Stimulated activated CD4-positive, alpha-beta T cell treated with anti-CD3 and anti-CD28 coated beads, Interleukin-15, amount 100 ng/mL, for 1 hour (primary cell): ENCODE results near the gene CCDC13.

Experiments
- DNase-seq, 2 donors: peaks; one replicate each; pipeline ENCODE4 v3.0.0-alpha.2; 2020; ENCODE audit warnings: low read depth in 1 of 2, low spot score in 1 of 2

Gene CCDC13

GRCh38 chr3:42735615-42736014, 37.4 kb downstream of the CCDC13 start:
- no peak for DNase-seq

- DNase-seq = no peak
Observed at GRCh38 chr3:42735019-42735418, 38.0 kb downstream of the CCDC13 start.

- DNase-seq = no peak
Observed at GRCh38 chr3:42734263-42734860, 38.7 kb downstream of the CCDC13 start.

GRCh38 chr3:42733501-42734262, 39.4 kb downstream of the CCDC13 start:
- no peak for DNase-seq

GRCh38 chr3:42732829-42733459, 40.1 kb downstream of the CCDC13 start:
- no peak for DNase-seq

- no peak for DNase-seq
Observed at GRCh38 chr3:42732196-42732828, 40.7 kb downstream of the CCDC13 start.

- DNase-seq = no peak
Observed at GRCh38 chr3:42731476-42732195, 41.4 kb downstream of the CCDC13 start.

GRCh38 chr3:42730706-42731420, 42.2 kb downstream of the CCDC13 start:
- no peak for DNase-seq

GRCh38 chr3:42730294-42730693, 42.8 kb downstream of the CCDC13 start:
- DNase-seq = no peak

- no peak for DNase-seq
Observed at GRCh38 chr3:42729404-42730145, 43.5 kb downstream of the CCDC13 start.

GRCh38 chr3:42728668-42729364, 44.2 kb downstream of the CCDC13 start:
- DNase-seq = no peak

- DNase-seq = no peak
Observed at GRCh38 chr3:42728056-42728455, 45.0 kb downstream of the CCDC13 start.

GRCh38 chr3:42725454-42725853, 47.6 kb downstream of the CCDC13 start:
- DNase-seq = no peak

GRCh38 chr3:42723219-42723618, 49.8 kb downstream of the CCDC13 start:
- no peak for DNase-seq
